Left colon (tissue), 2 donors: ENCODE results near the gene LARP4. TPM values are rescaled to one million over a fixed set of nuclear protein-coding genes. Genes with fewer than 3 reads are reported as not detected.
"Not testable (repeated sequence)": the region's sequence is repeated elsewhere in the genome, so short reads cannot be mapped to it uniquely, and the experiment has no call there.

Experiments used
- ATAC-seq: fragments of 200-7000 bp; cut with Tn5 transposase; one replicate; pipeline ENCODE4 v1.9.1; 2020; ENCODE audit warnings: mild to moderate bottlenecking, moderate library complexity
- DNase-seq, 2 donors: peaks; one replicate each; pipeline ENCODE4 v3.0.0-alpha.2; 2020
- intact Hi-C, 2 donors: fragments of 100-400 bp; cut with DNase I in 1 of 2; cut with micrococcal nuclease in 1 of 2; formaldehyde crosslinking; loops; one replicate each; pipeline versions ENCODE4 v1.11.2 to v1.14.0; 2022; cut with DNase I, micrococcal nuclease
- total RNA-seq, 2 donors: library from RNA; stranded (reverse); fragmentation: NEBNext Ultra II Directional; extraction: Animal tissue kit (Norgen Biotek cat#: 25700); gene quantifications; one replicate each; pipeline ENCODE4 v1.2.1, GENCODE V29; 2021
- donor health status: DM: no; HTN: no; CAD: no.
- donor health status: DM: yes; HTN: yes; CAD: no.

Gene LARP4
- total RNA-seq, 2 donors from 2014 or later: 50.3 to 58.1 TPM

DNA sequence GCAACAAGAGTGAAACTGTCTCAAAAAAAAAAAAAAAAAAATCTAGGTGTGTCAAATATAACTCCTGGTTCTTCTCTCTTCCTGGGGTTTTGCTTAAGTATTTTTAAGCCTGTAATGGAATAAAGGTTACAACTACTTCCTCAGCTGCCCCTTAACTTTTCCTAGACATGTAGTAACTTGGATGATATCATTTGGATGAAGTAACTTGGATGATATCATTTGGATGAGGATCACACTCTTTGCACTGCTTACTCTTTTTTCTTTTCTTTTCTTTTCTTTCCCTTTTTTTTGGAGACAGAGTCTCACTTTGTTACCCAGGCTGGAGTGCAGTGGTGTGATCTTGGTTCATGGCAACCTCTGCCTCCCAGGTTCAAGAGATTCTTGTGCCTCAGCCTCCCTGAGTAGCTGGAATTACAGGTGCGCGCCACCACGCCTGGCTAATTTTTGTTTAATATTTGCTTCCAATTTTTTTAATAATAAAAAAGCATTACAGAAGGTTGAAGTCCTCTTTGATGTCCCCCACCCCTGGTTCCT lies 3.5 kb upstream of the LARP4 start:
- DNase-seq (no peak), ATAC-seq (no peak)
- intact Hi-C loops: no loop called here

DNA sequence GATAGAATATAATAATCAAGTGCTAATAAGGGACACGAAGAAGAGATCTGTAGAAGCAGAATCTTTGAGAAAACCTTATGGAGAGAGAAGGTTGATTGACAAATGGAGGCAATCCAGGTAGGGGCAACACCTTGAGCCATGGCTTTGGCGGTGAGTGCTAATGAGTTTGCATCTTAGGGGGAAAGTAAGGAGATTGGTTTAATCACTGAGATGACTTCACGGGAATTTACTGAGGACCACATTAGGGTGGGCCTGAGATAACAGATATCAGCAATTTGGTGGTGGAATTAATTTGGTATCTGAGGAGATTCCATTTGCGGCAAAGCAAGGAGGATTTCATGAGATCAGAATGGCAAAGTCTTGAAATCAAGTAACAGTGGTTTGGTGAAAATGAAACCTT lies 1.8 kb upstream of the LARP4 start:
- DNase-seq (no peak), ATAC-seq (no peak)
- intact Hi-C loops: no loop called here

DNA sequence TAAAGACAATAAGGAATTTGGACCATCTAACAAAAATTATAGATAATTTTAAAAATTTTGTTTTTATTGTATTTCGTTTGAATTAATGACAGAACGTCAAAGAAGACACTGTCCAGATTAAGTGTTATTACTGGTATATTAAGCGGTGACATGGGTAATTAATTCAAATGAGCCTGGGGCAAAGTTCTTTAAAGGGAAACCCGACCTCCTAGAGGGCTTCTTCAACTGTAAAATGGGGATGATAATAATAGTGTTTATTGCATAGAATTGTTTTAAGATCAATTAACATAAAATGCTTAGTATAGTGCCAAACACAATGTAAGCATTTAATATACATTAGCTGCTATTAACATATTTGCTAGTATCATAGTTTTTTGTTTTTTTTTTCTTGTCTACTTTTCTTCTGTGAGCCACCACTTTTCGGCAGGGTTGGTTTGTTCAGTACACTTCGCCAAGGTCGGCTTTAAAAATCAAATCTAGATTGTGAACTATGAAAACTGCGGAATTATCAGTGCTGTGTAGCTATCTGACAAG lies 514 bp upstream of the LARP4 start:
- ATAC-seq (peak; percentile 8), DNase-seq (no peak)
- intact Hi-C loops: no loop called here

DNA sequence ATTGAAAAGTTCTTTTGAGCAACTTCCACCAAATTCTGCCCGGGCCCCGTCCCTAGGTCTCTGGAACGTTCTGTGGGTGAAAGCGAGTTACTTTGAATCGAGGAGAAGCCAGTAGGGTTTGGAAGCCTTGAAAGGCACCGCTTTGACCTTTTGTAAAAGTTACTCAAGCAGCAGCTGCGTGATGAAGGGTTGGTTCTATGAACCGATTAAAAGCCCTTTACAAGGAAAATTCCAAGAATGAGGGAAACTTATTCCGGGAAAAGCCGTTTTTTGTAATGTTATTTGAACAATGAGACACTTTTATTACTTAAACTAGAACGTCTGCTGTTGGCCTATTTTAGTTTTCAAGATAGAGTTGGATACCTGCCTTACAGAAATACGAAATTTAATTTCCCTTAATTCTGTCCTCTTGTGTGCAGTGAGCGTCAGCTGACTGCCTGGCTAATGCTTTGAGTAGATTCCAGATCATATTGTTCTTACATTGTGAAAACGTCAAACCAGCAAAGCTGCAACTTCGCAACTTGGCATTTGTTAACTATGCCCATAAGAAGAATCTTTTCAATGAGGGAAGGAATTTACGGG lies 906 bp downstream of the LARP4 start:
- ATAC-seq (peak; percentile 27), DNase-seq (peak in 1 of 2 donors; percentile 21)
- intact Hi-C loops: no loop called here

DNA sequence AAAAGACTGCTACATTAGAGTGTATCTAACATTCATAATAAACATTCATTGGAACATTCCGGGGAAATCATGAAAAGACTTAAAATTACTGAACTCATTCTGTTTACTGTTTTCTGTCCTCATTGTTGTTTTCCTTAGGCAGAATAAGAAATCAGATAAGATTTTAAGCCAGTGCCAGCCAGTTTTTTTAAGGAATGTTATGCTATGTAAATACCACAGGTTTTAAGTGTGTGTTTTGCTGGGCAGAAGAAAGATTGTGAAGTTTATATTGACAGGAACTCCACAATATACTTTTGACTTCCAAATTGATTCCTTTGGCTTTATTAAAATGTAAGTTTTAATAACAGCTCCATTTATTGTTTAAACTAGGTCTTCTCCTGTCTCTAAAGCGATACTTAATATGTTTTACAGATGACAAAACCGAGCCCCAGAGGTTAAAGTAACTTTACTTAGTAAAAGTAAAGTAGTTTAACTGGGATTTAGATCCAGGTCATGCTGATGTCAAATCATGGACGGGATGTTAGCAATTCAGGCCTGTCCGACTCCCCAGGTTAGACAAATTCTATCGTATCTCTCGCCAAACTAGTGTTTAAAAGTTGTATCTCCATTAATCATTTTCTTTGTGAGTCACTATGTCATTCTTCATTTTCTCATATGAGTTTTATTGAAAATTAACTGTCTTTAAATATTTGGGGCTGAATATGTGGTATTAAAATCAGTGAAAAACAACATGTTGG lies 1.7 kb downstream of the LARP4 start:
- intact Hi-C loops: no loop called here

DNA sequence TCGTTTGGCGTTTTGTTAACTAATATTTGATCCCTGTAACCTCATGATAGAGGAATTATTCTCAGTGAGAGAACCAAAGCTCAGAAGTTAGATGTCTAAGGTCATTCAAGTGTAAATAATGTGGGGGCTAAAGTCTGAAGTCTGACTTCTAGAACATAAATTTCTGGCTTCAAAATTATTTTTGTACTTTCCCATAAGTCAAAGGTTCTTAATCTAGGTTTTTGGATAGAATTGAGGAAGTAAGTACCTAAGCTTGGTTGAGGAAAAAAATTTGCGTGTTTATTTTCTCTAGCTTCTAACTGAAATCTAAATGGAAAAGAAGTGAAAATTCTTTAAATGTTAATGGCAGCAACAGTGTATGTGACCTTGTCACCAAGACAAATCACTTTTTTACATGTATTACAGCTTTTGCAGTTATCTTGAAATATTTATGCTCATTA lies 2.3 kb downstream of the LARP4 start:
- DNase-seq (no peak), ATAC-seq (no peak)
- intact Hi-C loops: no loop called here

More for the DNA sequence above, 1.7 kb downstream of the LARP4 start:
- no peak for ATAC-seq
- no peak for DNase-seq

DNA sequence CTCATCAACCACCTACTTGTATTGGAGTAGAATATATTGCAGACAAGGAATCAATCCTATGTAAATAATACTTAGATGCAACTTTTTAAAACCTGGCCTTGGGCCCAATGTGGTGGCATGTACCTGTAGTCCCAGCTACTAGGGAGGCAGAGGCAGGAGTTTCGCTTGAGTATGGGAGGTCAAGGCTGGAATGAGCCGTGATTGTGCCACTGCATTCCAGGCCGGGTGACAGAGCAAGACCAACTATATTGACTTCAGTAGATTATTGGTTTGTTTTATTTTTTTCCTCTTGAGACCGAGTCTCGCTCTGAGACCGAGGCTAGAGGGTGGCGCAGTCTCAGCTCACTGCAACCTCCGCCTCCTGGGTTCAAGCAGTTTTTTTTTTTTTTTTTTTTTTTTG lies 3.6 kb downstream of the LARP4 start:
- intact Hi-C loops: no loop called here
- ATAC-seq: no peak

DNA sequence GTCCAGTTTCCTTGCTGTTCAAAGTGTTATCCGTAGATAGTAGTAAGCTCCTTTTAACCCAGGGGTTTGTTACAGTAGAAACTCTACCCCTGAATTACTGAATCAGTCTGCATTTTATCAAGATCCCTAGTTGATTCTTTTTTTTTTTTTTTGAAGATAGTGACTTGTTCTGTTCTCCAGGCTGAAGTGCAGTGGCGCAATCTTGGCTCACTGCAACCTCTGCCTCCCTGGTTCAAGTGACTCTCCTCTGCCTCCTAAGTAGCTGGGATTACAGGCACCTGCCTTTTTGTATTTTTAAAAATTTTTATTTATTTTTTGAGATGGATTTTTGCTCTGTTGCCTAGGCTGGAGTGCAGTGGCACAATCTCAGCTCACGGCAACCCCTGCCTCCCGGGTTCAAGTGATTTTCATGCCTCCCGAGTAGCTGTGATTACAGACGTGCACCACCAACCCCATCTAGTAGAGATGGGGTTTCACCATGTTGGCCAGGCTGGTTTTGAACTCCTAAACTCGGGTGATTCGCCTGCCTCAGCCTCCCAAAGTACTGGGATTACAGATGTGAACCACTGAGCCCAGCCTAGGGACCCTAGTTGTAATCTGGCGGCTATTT lies 10.5 kb downstream of the LARP4 start:
- intact Hi-C loops: no loop called here
- DNase-seq (no peak), ATAC-seq (no peak)

More for the DNA sequence above, 3.6 kb downstream of the LARP4 start:
- DNase-seq: no peak

DNA sequence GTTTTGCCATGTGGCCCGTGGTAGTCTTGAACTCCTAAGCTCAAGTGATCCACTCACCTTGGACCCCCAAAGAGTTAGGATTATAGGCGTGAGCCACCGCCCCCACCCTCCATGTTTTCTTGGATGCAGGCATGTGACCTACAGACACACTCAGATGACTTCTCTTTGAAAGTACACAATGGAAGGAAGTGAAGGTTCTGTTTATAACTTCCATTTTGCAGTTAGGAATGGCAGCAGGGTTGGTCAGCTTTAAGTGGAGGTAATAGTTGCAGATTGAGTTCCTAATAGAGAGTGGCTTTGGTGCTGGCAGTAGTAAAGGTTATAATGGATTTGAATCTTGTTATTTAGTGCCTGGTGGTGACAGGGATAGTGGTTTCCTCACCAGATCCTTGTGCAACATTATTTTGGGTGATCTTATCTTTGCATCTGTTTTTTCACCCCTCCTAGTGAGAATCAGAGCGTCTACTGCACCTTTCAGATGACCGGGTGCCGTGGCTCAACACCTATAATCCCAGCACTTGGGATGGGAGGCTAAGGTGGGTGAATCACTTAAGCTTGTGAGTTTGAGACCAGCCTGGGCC lies 15.3 kb downstream of the LARP4 start:
- ATAC-seq: no peak
- no peak for DNase-seq
- intact Hi-C loops: no loop called here

DNA sequence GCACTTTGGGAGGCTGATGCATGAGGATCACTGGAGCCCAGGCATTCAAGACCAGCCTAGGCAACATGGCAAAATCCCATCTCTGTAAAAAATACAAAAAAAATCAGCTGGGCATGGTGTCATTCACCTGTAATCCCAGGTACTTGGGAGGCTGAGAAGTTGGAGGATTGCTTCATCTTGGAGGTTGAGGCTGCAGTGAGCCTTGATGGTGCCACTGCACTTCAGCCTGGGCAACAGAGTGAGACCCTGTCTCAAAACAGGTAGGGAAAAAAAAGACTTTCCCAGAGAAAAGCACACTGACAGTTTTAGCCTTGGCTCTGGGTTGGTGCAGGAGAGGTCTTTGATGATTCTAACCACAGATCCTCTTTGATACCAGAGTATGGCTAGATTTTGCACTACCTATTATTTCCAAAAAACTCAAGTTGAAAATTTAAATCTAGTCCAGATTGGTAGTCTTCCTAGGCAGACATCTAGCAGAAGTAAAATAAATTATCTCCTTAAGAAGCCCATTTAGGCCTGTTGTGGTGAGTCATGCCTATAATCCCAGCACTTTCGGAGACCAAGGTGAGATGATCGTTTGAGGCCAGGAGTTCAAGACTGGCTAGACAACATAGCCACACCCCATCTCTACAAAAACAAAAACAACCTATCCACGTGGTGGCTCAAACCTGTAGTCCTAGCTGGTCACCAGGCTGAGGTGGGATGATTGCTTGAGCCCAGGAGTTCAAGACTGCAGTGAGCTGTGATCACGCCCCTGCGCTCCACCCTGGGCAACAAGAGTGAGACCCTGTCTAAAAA lies 18.6 kb downstream of the LARP4 start:
- ATAC-seq (peak; percentile 55), DNase-seq (no peak)
- intact Hi-C loops: no loop called here

DNA sequence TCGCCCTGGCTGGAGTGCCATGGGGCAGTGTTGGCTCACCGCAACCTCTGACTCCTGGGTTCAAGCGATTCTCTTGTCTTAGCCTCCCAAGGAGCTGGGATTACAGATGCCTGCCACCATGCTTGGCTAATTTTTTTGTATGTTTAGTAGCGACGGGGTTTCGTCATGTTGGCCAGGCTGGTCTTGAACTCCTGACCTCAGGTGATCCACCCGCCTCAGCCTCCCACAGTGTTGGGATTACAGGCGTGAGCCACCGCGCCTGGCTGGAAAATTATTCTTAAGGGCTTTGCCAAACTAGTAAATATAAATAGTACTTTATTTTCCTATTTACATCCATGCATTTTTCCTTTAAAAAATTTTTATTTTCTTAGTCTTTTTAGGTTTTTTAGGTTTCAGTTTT lies 22.2 kb downstream of the LARP4 start:
- ATAC-seq, intact Hi-C loops: not testable (repeated sequence)

DNA sequence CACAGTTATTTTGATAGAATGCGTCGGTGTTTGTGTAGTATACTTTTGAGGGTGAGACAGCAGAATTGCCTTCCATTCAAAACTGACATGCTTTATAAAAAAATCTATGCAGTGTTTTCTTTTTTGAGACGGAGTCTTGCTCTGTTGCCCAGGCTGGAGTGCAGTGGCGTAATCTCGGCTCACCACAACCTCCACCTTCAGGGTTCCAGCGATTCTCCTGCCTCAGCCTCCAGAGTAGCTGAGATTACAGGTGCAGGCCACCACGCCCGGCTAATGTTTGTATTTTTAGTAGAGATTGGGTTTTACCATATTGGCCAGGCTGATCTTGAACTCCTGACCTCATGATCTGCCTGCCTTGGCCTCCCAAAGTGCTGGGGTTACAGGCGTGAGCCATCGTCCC lies 22.7 kb downstream of the LARP4 start:
- ATAC-seq, DNase-seq, intact Hi-C loops: not testable (repeated sequence)

More for the DNA sequence above, 22.2 kb downstream of the LARP4 start:
- DNase-seq: not testable (repeated sequence)

DNA sequence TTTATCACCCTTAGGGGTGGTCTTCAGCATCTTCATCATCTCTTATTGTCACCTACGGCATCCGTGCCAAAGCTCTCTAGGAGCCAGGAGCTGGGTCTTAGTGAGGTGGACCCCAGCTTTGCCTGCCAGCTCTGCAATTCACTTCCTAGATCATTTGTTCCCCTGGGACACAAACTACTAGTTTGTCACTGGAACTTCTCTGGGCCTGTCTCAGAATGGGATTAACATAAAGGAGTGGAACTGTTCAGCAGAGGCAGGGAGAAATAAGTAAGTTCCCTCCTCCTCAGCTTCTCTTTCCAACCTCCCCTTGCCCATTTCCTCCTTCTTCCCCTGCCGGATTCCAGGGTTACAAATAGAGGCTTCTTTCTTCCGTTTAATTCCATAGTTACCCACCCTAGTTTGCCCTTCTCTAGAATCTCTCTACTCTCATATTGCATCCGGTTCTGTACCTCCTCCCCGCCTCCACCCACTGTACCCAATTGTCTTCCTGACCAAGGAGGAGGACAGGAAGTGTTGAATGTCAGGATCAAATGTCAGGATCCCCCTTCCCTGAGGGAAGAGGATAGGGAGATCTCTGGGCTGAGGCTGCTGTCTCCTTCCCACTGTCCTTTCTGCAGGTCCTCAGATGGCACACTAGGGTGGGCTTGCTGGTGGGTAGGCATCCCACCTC lies 25.0 kb downstream of the LARP4 start:
- no peak for DNase-seq
- intact Hi-C loops: no loop called here
- no peak for ATAC-seq

DNA sequence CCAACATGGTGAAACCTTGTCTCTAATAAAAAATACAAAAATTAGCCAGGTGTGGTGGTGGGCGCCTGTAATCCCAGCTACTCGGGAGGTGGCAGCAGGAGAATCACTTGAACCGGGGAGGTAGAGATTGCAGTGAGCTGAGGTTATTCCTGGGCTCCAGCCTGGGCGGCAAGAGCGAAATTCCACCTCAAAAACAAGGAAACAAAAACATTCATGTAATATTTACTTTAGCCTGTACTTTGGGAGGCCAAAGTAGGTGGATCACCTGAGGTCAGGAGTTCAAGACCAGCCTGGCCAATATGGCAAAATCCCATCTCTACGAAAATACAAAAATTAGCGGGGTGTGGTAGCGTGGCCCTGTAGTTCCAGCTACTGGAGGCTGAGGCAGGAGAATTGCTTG lies 31.0 kb downstream of the LARP4 start:
- ATAC-seq, DNase-seq, intact Hi-C loops: not testable (repeated sequence)

DNA sequence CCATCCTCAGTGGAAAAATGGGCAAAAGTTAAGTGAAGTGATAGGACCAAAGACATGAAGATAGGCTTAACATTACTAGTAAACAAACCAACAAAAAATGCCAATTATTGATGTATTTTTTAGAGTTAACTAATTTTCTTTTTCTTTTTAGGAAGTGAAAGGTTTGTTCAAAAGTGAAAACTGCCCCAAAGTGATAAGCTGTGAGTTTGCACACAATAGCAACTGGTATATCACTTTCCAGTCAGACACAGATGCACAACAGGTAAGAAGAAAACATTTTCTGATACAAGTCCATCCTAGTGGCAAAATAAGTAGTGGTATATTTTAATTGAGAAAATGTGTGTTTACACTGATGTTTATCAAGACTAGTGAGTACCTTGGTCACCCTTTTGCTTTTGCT lies 39.6 kb downstream of the LARP4 start:
- DNase-seq (no peak), ATAC-seq (no peak)
- intact Hi-C loops: no loop called here

DNA sequence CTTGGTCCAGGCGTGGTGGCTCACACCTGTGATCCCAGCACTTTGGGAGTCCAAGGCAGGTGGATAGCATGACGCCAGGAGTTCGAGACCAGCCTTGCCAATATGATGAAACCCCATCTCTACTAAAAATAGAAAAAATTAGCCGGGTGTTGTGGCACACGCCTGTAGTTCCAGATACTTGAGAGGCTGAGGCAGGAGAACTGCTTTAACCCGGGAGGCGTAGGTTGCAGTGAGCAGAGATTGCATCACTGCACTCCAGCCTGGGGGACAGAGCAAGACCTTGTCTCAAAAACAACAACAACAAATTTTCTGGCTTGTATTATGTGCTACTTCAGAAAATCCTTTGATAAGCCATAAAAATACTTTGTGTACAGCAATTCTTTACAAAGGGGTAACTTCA lies 41.1 kb downstream of the LARP4 start:
- DNase-seq (no peak), ATAC-seq (no peak)
- intact Hi-C loops: no loop called here

DNA sequence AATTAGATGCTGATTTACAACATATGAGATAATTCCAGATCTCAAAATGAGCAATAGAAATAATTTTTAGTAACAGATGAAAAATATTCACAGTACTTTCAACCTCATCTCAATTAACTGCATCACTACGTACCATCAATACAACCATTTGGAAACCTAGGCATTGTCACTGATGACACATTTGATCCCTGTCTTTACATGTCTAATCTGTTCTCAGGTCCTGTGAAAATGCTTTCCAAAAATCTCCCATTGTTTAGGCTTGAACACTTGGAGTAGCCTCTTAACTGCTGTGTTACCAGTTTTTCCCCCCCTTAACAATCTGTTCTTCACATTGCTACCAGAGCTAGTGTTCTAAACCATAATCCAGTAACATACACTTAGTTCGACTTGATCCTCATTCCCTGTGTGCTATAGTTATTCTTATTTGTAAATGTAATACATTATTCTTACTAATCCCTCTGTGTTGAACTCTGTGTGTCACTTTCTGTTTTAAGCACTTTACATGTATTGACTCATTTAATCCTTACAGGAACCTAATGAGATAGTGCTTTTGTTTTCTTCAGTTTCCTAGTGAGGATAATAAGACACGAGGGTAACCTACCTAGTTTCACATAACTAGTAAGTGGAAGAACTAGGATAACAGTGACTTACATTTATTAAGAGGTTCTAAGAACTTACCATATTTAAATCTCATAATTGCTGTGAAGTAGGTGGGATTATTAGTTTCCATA lies 41.7 kb downstream of the LARP4 start:
- ATAC-seq: no peak
- intact Hi-C loops: no loop called here

More for the DNA sequence above, 41.7 kb downstream of the LARP4 start:
- DNase-seq: no peak
